C4-2B (cell line): ENCODE measurements around the gene NUDT22.

Experiments used
- CTCF ChIP-seq: fragments of 450-650 bp; conservative IDR thresholded peaks from 2 replicates; pipeline ENCODE4 v1.5.1; 2017; ENCODE audit warnings: mild to moderate bottlenecking
- ZFX ChIP-seq: fragments of 450-650 bp; IDR thresholded peaks from 2 replicates; pipeline ENCODE4 v1.6.1; 2017

- TF ChIP-seq CTCF (no peak), ZFX (no peak)
Measured at GRCh38 chr11:64220798-64221197, 5.3 kb upstream of the NUDT22 start.
